ENCODE measurements around the gene MC1R. TPM values are rescaled to one million over a fixed set of nuclear protein-coding genes. Genes with fewer than 3 reads are reported as not detected.

Gene MC1R
- 7.2 and 8.6 TPM in 2 replicates for total RNA-seq

GRCh38 chr16:89918453-89919347 is at the start of gene MC1R:
Gene MC1R (plus strand): TSS chr16:89918862. CDS start chr16:89919259, 397 bp downstream.

DNA sequence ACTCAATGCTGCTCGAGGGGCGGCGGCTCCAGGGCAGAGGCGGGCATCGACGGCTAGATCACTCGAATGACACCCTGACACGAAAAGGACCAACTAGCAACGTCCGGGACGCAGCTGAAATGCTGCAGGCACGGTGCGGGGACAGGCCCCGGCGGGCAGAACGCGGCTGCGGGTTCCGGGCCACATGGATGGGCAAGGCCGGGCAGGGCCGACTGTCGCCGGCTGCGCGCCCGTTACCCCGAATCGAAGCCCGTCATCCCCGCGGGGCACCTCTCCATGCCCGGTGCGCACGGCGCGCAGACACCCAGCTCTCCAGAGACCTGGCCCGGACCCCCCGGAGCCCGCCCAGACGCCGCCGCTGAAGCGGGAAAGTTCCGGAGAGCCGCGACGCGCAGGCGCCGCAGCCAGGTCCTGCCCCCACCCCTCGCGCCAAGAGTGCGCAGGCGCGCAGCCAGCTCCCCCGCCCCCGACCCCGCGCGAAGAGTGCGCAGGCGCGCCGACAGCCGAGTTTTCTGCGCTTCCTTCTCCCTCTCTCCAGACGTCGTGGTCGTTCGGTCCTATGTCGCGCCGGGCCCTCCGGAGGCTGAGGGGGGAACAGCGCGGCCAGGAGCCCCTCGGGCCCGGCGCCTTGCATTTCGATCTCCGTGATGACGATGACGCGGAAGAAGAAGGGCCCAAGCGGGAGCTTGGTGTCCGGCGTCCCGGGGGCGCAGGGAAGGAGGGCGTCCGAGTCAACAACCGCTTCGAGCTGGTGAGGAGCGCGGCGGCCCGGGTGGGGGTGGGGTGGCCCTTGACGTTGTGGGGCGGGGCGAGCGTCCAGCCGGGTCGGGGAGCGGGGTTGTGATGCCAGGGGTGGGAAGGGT is 45.3 kb upstream of the MC1R start, which contains the start of gene TCF25:
TCF25 (plus strand) TSS at position 484 of the 863 bp plus-strand sequence; CDS start at position 560, 76 bp downstream.

GRCh38 chr16:89922884-89923639 is 4.4 kb downstream of the MC1R start, which contains the start of gene TUBB3:
Gene TUBB3 (plus strand): TSS chr16:89923342. CDS start chr16:89923402, 60 bp downstream.

Other genes starting within 250 kb of the MC1R start
- gene CDK10, start 232.2 kb upstream of the MC1R start, total RNA-seq, result 32.9 and 33.2 TPM in 2 replicates
- 8.9 and 13.6 TPM in 2 replicates for gene SPATA2L, start 217.2 kb upstream of the MC1R start, total RNA-seq
- gene VPS9D1, start 198.0 kb upstream of the MC1R start, total RNA-seq, result 7.7 and 9.2 TPM in 2 replicates
- 13.2 and 14.9 TPM in 2 replicates for gene ZNF276, start 197.3 kb upstream of the MC1R start, total RNA-seq
- 6.9 and 13.9 TPM in 2 replicates for gene FANCA, start 102.2 kb upstream of the MC1R start, total RNA-seq
- 0.62 and 0.79 TPM in 2 replicates for gene SPIRE2, start 90.4 kb upstream of the MC1R start, total RNA-seq
- gene TCF25, start 45.3 kb upstream of the MC1R start, total RNA-seq, result 246 and 298 TPM in 2 replicates
- 427 and 492 TPM in 2 replicates for gene TUBB3, start 4.5 kb downstream of the MC1R start, total RNA-seq
- gene DEF8, start 29.9 kb downstream of the MC1R start, total RNA-seq, result 88.4 and 98.4 TPM in 2 replicates
- 2.8 and 3.4 TPM in 2 replicates for gene DBNDD1, start 100.6 kb downstream of the MC1R start, total RNA-seq
- gene PRDM7, start 158.5 kb downstream of the MC1R start, total RNA-seq, result not detected in 2 replicates

Data from aortic smooth muscle cell (primary cell).